Kidney (tissue), 14 donors: ENCODE data around the gene ADGRD1. TPM values are rescaled to one million over a fixed set of nuclear protein-coding genes. Genes with fewer than 3 reads are reported as not detected.

Experiments used
- DNase-seq, 5 donors: peaks; one replicate each; pipeline ENCODE4 v3.0.0-alpha.2; 2013 to 2020
- FAIRE-seq: peaks from 2 replicates; lab custom pipeline; 2012; peaks lifted over from hg19 to GRCh38; lab: Jason Lieb, UNC
- H3K27ac ChIP-seq, 2 donors: one replicate each; pipeline ENCODE4 v1.7.0; 2013; ENCODE audit warnings: low read depth in 2 of 2, low read length in 2 of 2, inconsistent platforms in 1 of 2
- H3K27me3 ChIP-seq: one replicate; pipeline ENCODE4 v1.7.1; 2013; ENCODE audit warnings: low read length, inconsistent platforms; ENCODE audit not compliant: control insufficient read depth, insufficient read depth
- H3K36me3 ChIP-seq, 3 donors: one replicate each; pipeline versions ENCODE4 v1.7.0 to v1.7.1; 2013; ENCODE audit warnings: low read length in 3 of 3, control low read depth in 1 of 3, inconsistent platforms in 1 of 3; ENCODE audit not compliant: insufficient read depth in 3 of 3, control insufficient read depth in 2 of 3
- H3K4me1 ChIP-seq, 3 donors: one replicate each; pipeline versions ENCODE4 v1.7.0 to v1.7.1; 2013; ENCODE audit warnings: low read length in 3 of 3, inconsistent platforms in 1 of 3, low read depth in 1 of 3; ENCODE audit not compliant: control insufficient read depth in 2 of 3, insufficient read depth in 2 of 3
- H3K4me3 ChIP-seq, 3 donors: one replicate each; pipeline versions ENCODE4 v1.7.0 to v1.8.1; 2013; ENCODE audit warnings: low read length in 3 of 3, control low read depth in 1 of 3, inconsistent platforms in 1 of 3
- H3K9ac ChIP-seq, 3 donors: one replicate each; pipeline versions ENCODE4 v1.7.0 to v1.7.1; 2013; ENCODE audit warnings: low read length in 3 of 3, control low read depth in 1 of 3, inconsistent platforms in 1 of 3
- H3K9me3 ChIP-seq, 3 donors: one replicate each; pipeline versions ENCODE4 v1.7.0 to v1.7.1; 2013; ENCODE audit warnings: low read length in 3 of 3, control low read depth in 1 of 3, inconsistent platforms in 1 of 3; ENCODE audit not compliant: control insufficient read depth in 2 of 3, insufficient read depth in 1 of 3
- intact Hi-C: fragments of 100-400 bp; cut with DNase I; formaldehyde crosslinking; loops from one replicate; pipeline ENCODE4 v1.11.1; 2022
- polyA plus RNA-seq: library from polyadenylated mRNA; stranded (reverse); fragments of 350-450 nt; fragmentation: Illumina TruSeq; extraction: RNeasy Lipid Tissue Mini Kit (QIAGEN cat#74804); gene quantifications from one replicate; pipeline ENCODE4 v1.2.3, GENCODE V29; 2014; ENCODE audit warnings: low read depth, low replicate concordance; ENCODE audit not compliant: insufficient read depth
- total RNA-seq: library from RNA; stranded (reverse); fragmentation: NEBNext Ultra II Directional; extraction: Animal tissue kit (Norgen Biotek cat#: 25700); gene quantifications from one replicate; pipeline ENCODE4 v1.2.1, GENCODE V29; 2021
- TF ChIP-seq, protein P1 (sequence below): IDR thresholded peaks from 3 replicates; pipeline ENCODE4 v1.5.1; 2012; ENCODE audit warnings: mild to moderate bottlenecking, moderate library complexity, borderline replicate concordance; ENCODE audit not compliant: insufficient read depth; ENCODE audit errors: extremely low read depth
- donor health status: control.
- donor health status: control.
- donor health status: control.
- donor health status: control.
- donor health status: control.
- donor health status: DM: yes; HTN: yes; CAD: no.
- donor health status: Normal renal cell carcinoma (clear cell type).

The ADGRD1 gene
- total and polyA plus RNA-seq, 2 donors from 2014 or later: 1.7 to 6.7 TPM

DNA sequence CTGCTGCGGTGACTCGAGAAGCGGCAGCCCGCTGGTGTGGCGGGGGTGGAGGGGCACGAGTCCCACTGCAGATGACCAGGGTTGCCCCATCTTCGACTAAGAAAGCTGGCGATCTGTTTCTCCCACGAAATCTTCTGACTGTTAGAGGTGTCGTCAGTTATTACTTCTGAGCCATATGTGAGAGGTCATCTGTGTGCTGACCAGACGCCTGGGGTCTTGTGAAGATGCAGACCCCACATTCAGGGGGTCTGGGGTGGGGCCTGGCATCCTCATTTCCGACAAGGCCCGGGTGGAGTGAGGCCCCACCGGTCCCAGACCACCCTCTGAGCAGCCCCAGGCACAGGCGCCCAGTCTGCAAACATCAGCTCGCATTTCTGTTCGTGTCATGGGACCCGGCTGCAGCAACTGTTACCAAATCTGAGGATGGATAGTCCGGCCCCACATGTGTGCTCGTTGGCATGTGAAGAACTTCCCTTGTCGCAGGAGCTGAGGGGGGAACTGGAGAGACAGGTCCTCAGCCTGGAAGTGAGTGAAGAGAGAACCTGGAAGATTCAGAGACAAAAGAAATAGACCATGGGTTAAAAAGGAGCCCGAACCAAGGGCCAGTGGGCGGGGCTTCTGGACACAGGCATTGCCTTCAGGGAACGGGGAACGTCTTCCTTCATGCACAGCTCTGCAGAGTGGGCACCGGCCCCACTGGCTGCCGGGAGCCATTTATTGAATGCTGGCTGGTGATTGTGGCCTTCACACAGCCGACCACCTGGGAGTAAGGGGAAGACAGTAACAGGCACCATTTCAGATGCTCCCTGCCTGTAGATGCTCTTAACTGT is 135.2 kb downstream of the ADGRD1 start:
- H3K27ac ChIP-seq: peak overlapping the region in 1 of 2 donors; percentile 65
- no peak overlapping the region for H3K9ac ChIP-seq
- no peaks in the 10 kb centered on the region for H3K36me3 ChIP-seq
- no peaks in the 10 kb centered on the region for H3K9me3 ChIP-seq
- FAIRE-seq (no peak), DNase-seq (peak in 3 of 5 donors; percentile 7 to 39 (median 39))
- TF ChIP-seq, protein P1, sequence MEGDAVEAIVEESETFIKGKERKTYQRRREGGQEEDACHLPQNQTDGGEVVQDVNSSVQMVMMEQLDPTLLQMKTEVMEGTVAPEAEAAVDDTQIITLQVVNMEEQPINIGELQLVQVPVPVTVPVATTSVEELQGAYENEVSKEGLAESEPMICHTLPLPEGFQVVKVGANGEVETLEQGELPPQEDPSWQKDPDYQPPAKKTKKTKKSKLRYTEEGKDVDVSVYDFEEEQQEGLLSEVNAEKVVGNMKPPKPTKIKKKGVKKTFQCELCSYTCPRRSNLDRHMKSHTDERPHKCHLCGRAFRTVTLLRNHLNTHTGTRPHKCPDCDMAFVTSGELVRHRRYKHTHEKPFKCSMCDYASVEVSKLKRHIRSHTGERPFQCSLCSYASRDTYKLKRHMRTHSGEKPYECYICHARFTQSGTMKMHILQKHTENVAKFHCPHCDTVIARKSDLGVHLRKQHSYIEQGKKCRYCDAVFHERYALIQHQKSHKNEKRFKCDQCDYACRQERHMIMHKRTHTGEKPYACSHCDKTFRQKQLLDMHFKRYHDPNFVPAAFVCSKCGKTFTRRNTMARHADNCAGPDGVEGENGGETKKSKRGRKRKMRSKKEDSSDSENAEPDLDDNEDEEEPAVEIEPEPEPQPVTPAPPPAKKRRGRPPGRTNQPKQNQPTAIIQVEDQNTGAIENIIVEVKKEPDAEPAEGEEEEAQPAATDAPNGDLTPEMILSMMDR: no peak
- no peak overlapping the region for H3K4me3 ChIP-seq
- H3K4me1 ChIP-seq: no peaks in the 10 kb centered on the region
- H3K27me3 ChIP-seq: no peaks in the 10 kb centered on the region
- intact Hi-C loops: no loop called here

DNA sequence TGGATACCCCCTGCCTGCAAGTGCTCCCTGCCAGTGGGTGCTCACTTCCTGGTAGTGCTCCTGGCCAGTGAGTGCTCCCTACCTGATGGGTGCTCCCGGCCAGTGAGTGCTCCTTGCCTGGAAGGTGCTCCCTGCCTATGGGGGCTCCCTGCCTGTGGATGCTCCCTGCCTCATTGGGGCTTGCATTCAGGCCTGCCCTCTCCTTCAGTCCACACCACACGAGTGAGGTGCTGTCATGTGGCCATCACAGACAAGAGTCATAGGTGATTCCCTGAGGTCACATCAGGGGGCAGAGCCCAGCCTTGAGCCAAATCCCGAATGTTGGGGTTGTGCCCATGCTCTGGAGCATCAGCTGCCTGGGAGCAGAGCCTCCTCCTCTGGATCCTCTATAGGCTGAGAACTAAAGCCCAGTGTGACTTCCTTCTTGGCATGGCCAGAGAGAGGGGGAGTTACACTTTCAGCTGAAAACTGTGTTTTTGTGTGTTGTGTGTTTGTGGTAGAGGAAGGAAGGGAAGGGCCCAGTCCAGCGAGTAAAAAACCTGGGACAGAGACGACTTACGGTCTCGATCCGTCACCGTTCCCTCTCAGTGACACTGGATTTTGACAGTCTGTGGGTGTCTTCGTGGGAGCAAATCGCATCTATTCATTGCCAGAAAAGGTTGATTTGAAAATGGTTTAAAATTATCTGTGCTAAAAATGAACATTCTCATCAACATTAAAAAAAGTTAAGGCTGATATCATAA is 136.0 kb downstream of the ADGRD1 start:
- Histone ChIP-seq H3K9ac (no peak overlapping the region), H3K4me1 (no peaks in the 10 kb centered on the region), H3K36me3 (no peaks in the 10 kb centered on the region), H3K27me3 (no peaks in the 10 kb centered on the region), H3K27ac (peak overlapping the region in 1 of 2 donors; percentile 65), H3K4me3 (no peak overlapping the region), H3K9me3 (no peaks in the 10 kb centered on the region)
- FAIRE-seq (no peak), DNase-seq (peak in 1 of 5 donors; percentile 20)
- intact Hi-C loops: no loop called here
- TF ChIP-seq, protein P1: no peak

DNA sequence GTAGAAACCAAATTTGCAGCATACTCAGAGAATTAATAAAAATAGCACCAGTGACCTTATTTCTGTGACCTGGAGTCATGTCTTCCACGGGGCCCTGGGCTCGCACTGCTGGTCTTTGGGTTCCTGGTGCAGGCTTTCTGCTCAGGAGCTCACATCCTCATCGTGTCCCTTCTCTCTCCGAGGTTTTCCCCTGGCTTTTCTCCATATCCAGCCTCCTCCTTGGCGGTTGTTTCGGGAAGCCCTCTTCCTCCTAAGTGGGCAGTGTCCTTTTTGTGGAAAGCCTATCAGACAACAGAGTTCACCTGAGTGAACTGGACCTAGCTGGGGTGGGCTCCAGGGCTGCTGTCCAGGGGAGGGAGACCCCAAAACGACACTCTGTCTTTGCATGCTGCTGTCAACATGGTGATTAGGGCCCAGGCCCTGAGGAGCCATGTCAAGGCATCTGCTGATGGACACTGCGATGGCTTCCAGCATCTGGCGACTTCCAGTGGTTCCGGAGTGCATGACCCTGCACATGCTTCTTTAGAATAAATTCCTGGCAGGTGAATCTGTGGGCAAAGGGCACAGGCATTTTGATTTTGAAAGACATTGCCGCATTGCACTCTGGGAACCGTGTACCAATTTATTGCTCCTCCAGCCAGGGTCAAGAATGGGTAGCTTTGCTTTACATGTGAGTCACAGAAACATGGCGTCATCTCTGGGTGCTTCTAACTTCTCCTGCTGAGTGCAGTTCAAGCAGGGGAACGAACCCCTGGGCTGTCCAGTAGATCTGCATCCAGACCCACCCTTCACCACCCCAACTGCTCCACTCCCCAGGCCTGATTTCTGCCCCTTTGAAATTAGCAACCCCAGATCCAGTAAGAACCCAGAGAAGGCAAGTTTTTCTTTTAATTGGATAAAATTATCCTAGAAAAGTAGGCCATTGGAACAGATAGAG is 136.8 kb downstream of the ADGRD1 start:
- intact Hi-C loops: no loop called here
- no peaks in the 10 kb centered on the region for H3K36me3 ChIP-seq
- TF ChIP-seq, protein P1: no peak
- FAIRE-seq (no peak), DNase-seq (peak in 1 of 5 donors; percentile 13)
- no peak overlapping the region for H3K4me3 ChIP-seq
- H3K9me3 ChIP-seq: no peaks in the 10 kb centered on the region
- peak overlapping the region in 1 of 2 donors; percentile 57 for H3K27ac ChIP-seq
- no peak overlapping the region for H3K9ac ChIP-seq
- no peaks in the 10 kb centered on the region for H3K4me1 ChIP-seq
- no peaks in the 10 kb centered on the region for H3K27me3 ChIP-seq
